GM18861 (cell line): ENCODE results near the gene ANO10.
"Not testable (repeated sequence)": the region's sequence is repeated elsewhere in the genome, so short reads cannot be mapped to it uniquely, and the experiment has no call there.

Experiments used
- ATAC-seq: cut with Tn5 transposase; IDR thresholded peaks from one replicate; pipeline ENCODE4 v1.9.1; 2021; ENCODE audit not compliant: unreplicated experiment

The ANO10 gene

DNA sequence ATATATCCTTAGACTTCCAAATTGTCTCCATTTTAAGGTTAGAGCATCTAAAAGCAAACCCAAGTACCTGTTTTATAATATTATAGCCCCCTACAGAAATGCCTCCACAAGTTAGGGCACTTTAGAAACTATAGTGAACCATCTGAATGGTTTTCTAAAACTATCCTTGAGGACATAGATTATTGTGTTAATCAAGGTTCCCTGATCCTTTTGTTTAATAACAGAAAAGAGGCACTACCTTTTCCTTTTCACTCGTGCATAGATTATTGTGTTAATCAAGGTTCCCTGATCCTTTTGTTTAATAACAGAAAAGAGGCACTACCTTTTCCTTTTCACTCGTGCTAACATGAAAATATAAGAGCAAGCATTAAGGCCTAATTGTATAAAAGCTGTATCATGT lies 143.0 kb downstream of the ANO10 start:
- not testable (repeated sequence) for ATAC-seq

DNA sequence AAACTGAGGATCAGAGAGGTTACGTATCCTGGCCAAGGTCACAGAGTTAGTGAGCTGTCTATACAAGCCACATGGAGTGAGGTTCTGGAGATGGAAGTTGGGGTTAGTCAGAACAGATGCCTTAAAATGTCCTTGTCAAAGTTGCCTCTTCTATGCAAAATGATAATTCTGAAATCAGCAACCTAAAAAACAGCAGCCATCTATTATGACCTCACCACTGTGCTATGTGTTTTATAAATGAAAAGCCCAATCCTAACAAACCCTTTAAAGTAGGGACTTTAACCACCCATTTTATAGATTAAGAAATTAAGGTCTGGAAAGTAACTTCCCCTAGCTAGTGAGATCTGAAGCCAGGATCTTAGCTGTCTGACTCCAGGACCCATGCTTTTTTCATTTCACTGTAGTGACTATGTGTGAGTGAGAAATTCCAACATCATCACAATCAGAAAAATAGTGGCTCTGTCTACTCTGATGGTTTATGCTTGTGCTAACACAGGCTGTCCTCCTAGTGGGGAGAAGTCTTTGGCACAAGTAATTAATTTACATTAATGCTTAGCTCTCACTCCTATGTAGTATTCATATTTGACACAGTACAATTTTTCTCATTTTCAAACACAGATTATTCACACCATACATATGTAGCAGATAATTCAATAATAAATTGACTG lies 143.6 kb downstream of the ANO10 start:
- no peak for ATAC-seq

DNA sequence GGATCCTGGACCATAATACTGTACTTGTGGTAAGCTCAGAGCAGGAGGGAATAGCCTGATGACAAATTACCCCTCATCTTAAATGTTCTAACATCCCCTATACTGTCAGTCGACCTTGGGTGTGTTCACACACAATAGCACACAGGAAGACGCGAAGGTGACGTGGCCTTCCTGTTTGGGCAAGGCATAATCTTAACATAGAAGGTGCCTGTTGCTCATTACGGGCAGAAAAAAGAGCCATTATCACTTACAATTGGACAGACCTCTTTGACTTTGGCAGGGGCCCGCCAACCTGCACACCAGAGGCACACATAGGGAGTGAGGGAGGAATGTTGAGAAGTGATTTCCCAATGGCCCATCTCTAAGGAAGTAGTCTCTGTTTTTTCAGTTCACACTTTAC lies 144.2 kb downstream of the ANO10 start:
- ATAC-seq: no peak

DNA sequence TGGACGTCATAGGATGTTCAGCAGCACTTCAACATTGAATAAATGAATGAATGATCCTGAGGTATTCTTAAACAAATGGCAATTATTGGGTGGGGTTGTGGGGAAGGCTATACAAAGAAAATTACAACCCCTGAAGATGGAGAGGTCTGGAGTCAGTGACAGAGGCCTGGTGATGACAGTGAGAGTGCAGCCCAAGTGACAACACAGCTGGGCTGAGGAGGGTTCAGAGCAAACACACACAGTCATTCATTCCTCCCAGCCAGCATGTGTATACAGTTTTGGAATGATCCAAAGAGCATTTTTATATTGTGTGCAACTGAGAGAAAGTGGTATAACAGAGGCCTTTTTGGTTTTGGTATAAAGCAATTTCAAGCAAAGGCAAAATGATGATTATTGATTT lies 148.1 kb downstream of the ANO10 start:
- no peak for ATAC-seq

DNA sequence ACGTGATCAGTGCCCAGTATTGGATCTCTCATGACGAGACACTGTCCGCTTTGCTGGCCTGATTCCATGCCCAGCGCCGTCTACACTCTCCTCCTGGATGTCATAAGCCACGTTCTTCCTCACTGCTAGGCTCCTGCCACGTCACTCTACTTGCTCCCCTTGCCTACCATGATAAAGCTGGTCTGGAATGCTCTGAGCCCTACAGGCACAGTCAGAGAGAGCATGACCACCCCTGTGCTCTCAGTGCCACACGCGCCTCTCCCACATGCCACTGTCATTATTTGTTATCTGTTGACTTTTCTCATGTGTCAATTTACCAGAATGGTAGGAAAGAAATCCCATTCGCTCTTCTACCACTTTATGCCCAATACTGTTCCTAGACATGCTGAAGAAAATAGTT lies 148.6 kb downstream of the ANO10 start:
- no peak for ATAC-seq

DNA sequence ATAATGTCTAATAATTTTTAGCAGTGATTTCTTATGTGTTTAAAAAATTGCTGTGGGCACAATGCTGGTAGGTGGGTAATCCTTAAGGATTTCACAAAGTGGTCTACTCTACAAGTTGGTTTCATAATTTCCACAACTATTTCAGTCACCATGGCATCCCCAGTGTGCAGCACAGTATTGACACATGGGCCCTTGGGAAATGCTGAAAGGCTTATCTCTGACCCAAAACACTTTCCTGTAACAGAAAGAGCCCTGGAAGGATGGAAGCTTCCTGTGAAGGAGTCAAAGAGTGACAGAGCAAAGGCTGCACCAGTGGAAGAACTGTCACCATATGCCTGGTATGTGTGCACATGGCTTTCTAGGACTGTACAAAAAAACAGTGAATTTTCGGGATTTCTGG lies 153.7 kb downstream of the ANO10 start:
- no peak for ATAC-seq

DNA sequence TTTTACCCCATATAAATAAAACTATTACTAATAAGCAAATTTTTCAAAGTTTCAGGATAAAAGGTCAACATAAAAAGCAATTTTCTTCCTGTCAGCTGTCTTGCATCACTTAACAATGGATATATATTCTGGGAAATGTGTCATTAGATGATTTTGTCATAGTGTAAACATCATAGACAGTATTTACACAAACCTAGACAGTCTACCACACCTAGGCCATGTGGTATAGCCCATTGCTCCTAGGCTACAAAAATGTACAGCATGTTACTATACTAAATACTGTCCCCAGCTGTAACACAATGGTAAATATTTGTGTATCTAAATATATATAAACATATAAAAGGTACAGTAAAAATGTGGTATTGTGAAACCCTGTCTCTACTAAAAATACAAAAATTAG lies 156.7 kb downstream of the ANO10 start:
- no peak for ATAC-seq

DNA sequence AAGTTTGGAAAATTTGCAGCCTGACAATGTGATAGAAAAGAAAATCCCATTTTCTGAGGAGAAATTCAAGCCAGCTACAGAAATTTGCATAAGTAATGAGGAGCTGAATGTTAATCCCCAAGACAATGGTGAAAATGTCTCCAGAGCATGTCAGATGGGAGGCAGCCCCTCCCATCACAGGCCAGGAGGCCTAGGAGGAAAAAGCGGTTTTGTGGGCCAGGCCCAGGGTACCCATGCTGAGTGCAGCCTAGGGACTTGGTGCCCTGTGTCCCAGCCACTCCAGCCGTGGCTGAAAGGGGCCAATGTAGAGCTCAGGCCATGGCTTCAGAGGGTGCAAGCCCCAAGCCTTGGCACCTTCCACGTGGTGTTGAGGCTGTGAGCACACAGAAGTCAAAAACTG lies 159.2 kb downstream of the ANO10 start:
- not testable (repeated sequence) for ATAC-seq

DNA sequence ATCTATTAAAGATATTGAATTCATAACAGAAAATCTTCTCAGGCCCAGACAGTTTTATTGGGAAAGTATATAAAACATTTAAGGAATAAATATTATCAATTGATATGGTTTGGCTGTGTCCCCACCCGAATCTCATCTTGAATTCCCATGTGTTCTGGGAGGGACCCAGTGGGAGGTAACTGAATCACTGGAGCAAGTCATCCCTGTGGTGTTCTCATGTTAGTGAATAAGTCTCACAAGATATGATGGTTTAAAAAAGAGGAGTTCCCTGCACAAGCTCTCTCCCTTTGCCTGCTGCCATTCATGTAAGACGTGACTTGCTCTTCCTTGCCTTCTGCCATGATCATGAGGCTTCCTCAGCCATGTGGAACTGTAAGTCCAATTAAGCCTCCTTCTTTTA lies 160.5 kb downstream of the ANO10 start:
- no peak for ATAC-seq

DNA sequence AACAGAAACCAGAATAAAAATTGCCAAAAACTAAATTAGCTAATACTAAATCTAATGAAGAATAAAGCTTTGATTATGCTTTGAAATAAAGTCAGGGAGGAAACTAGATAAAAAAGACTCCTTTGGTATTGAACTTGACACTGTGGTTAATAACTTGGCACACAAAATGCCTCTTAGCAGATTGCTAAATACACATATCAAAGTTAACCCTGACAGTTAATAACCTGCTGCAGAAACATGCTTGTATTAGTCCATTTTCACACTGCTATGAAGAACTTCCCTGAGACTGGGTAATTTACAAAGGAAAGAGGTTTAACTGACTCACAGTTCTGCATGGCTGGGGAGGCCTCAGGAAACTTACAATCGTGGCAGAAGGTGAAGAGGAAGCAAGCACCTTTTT lies 164.8 kb downstream of the ANO10 start:
- not testable (repeated sequence) for ATAC-seq

DNA sequence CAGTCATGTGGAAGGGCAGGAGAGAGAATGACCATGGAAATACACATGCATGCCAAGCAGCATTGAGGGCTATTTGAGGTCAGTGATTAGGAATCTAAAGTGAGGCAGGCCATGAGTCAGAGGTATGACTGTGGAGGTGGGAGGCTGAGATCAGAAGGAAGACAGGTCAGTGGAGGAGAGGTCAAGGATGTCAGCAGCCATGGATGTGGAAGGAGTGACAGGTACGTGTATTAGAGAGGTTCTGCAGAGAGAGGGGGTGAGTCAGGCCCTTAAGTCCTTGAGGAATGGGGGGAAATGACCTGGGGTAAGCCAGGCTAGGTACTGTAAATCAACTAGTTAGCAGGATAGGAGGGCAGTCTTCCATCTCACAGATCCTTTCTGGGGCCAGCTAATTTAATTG lies 166.6 kb downstream of the ANO10 start:
- no peak for ATAC-seq

DNA sequence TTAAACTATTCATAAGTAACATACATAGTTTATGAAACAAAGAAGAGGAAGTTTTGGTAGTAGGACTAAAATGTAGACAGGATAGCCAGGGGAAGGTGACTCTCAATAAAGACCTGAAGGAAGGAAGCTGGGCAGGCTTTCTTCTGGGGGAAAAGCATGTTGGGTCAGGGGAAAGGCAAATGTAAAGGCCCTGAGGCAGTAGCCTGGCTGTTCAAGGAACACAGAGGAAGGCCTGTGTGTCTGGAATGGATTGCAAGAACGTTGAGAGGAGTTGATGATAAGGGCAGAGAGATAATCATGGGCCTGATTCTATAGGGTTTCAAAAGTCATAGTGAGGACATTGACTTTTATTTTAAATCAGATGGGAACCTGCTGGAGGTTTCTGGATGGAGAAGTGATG lies 167.8 kb downstream of the ANO10 start:
- ATAC-seq: no peak

DNA sequence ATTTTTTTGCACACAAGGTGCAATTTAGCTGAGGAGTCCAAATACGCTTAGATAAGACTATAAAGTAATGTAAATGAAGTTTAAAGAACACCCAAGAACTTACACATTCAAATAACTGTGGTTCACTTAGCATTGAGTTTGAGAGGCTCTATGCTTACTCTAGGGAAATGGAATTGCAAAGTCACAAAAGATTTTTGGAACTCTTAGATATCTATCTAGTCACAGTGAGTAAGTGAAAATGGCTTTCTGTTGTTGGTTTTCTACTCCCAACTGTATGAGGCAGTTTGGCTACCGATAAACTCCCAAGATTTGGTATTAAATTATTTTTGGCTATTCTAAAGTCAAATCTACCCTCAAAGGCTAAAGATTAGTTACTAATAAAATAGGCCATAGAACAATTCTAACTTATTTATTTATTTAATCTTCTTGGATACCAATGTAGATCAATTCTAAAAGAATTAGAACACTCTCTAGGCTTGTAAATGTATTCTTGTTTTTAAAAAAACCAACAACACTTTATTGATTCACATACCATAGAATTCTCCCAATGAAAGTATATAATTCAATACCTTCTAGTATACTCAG lies 170.0 kb downstream of the ANO10 start:
- ATAC-seq: no peak

DNA sequence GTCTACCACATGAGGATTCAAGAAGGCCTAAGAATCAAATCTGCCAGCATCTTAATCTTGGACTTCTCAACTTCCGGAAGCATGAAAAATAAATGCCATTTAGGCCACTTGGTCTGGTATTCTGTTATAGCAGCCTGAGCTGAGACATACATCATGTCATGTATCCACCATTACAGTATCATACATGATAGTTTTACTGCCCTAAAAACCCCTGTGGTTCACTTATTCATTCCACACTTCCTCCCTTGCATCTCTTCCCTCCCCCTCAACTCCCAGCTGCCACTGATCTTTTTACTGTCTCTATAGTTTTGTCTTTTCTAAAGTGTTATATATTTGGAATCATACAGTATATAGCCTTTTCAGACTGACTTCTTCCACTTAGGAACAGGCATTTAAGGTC lies 173.7 kb downstream of the ANO10 start:
- no peak for ATAC-seq

DNA sequence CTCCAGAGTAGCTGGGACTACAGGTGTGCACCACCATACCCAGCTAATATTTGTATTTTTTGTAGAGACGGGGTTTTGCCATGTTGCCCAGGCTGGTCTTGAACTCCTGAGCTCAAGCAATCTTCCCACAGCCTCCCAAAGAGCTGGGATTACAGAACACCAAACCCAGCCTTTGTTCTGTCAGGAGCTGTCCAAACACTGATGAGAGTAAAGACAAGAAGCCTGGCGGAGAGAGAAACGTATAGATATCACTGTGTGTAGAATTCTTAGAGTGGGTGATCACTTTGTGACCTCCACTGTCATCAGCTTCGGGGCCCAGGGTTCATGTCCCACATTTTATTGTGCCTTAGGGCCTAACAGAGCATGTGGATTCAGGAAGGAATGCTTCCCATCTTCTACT lies 176.0 kb downstream of the ANO10 start:
- ATAC-seq: no peak

DNA sequence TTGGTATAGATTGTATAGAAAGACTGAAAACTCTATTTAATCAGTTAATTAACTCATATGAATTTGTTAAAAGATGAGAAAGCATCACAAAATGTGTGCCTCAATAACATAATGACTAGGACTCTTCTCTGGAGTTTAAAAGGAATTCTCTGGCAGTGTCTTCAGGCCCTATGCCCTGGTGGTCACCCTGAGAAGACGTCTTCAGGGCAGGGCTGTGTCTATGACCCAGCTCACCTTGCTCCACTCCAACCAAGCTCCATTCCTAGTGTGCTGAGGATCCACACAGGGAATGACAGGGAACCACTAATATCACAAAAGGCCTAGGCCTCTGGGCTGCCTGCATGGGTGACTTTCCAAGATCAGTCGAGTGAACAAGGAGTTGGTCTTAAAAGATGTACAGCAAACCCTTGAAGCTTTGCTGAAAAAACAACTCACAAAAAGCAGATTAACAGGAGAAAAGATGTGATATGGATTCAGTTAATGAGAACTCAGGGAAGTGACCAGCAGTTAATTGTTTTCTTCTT lies 178.9 kb downstream of the ANO10 start:
- no peak for ATAC-seq

DNA sequence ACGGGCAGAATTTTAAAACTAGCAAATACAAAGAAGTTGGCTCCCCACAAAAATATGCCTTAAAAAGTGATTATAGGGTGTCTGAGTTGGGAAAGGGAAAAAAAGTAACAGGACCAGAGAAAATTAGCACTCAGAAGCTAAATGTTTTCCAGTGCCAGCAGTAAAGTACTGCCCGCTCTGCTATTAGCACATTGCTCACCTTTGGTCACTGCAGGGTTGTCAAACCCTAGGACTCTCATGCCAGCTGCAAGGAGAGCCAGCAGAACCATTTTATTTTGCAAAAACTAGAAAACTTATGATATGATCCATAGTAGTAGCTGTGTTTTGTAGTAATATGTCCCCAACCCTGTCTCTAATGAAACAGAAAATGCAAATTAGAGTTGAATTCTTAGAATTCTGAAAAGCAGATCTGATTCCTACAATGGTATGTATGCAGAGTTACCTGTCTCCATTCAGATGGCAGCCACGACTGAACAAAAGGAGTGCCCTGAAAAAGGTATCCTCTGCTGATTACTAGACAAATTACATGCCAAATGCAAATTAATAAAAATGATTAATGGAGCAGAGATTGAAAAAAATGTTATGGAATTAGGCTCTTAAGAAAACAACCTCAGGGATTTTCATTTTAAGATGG lies 185.2 kb downstream of the ANO10 start:
- no peak for ATAC-seq

DNA sequence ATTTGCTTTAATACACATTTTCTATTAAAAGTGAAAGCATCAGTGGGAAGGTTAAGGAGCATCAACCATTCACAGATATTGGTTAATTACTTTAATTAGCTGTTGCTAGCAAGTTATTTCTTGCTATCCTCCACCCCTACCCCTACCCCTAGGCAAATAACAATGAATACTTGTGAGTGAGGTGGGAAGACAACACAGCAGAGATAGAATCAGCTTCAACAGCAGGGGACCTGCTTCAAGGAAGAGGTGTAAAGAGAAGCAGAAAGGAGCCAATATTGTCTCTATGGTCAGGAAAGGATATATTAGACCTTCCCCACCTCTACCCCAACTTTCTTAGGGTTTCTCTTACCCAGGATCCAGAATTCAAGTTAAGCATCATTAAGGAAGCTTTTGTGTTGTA lies 186.1 kb downstream of the ANO10 start:
- no peak for ATAC-seq

DNA sequence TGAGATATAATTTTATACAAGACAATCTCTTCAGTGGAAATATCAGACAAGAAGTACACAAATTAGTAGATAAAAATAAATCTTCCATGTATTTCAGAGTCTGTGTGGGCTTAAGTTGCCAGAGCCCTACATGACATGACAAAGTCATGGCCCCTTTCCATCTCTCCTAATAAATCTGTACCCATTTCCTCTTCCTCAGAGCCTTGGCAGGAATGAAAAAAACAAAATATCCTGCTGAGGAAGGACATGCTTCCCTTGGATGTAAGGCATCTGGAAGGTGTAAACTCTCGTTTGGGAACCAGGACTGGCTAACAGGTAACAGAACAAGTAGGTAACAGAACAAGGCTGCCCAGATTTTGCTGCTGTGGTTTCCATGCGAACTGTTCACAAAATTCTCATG lies 187.4 kb downstream of the ANO10 start:
- ATAC-seq: no peak

DNA sequence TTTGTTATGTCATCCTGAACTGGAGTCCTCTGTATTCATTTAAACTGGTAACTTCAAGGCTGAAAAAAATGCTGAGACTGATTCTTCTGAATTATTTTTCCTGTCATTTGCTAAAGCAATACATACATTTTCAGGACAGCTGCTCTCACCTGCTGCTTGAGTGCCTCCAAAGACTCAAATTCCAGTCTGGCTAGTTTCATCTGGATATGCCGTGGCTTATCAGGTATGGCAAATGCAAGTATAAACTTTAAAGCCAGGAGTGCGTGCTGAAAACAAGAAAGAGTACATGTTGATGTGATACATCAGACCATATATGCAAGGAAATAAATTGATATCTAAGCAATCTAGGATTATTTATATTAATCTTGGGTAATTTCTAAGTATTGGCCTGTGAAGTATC lies 189.3 kb downstream of the ANO10 start:
- no peak for ATAC-seq

DNA sequence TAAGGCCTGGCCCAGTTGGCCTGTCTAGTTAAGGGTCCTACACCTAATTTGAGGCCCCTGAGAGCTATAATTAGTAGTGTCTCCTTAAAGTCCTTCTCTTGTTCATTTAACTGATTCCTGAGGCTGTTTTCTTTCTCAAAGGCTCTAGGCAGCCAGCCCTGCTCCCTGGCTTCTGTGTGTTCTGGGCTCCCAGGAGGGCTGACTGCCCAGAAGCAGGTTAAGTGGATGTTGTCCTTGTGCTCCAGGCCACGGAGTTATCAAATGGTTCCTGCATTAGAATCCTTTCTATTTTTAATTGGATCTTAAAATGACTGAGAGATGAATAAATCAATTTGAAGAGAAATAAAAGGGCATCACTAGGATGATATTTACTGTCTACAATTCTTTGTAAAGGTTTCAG lies 195.4 kb downstream of the ANO10 start:
- no peak for ATAC-seq

DNA sequence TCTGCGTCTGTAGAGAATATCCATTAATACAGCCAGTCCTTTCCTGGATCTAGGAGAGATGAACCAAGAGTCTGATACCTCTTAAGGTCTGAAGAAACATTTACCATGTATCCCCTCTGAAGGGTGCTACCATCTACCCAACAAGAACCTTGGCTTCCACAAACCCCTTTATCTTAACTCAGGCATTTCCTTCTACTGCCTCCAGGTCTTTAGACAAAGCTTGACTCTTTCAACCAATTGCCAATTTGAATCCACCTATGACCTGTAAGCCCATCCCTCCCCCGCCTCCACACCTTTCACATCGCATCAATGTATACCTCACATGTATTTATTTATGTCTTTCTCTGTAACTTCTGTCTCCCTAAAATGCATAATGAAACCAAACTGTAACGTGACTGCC lies 196.0 kb downstream of the ANO10 start:
- no peak for ATAC-seq

DNA sequence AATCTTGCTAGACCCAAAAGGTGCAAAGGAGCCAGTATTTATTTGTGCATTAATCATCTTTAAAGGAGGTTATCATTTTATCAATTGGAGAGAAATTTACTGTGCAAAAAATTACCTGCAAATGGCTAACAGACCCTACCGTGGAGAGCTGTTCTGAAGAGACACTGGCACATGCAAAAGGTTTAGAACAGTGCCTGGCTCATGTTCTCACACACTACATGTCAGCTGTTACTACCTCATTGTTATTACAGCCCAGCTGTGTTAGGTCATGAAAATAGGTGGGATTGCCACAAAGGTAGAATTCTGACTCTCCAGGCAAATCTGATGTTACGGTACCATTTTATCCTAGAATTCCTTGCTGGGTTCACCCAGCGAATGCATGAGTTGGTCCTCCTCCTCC lies 198.2 kb downstream of the ANO10 start:
- no peak for ATAC-seq
